Stimulated activated CD8-positive, alpha-beta memory T cell treated with anti-CD3 and anti-CD28 coated beads, Interleukin-4, amount 100 ng/mL, for 48 hours (primary cell): ENCODE data around the gene KNDC1.
"Not testable (repeated sequence)": the region's sequence is repeated elsewhere in the genome, so short reads cannot be mapped to it uniquely, and the experiment has no call there.

Source experiments
- DNase-seq: peaks from one replicate; pipeline ENCODE4 v3.0.0-alpha.2; 2020

Gene KNDC1

GRCh38 chr10:133126431-133127290 is 33.4 kb upstream of the KNDC1 start:
- no peak for DNase-seq

GRCh38 chr10:133127291-133128125 is 32.5 kb upstream of the KNDC1 start:
- peak; percentile 74 for DNase-seq

GRCh38 chr10:133128126-133129070 is 31.6 kb upstream of the KNDC1 start:
- DNase-seq, result no peak

GRCh38 chr10:133129071-133129858 is 30.8 kb upstream of the KNDC1 start:
- DNase-seq, result no peak

GRCh38 chr10:133129859-133130495 is 30.0 kb upstream of the KNDC1 start:
- no peak for DNase-seq

GRCh38 chr10:133130602-133131001 is 29.4 kb upstream of the KNDC1 start:
- DNase-seq, result no peak

- no peak for DNase-seq
These were observed 29.0 kb upstream of the KNDC1 start for GRCh38 chr10:133131053-133131452.

- no peak for DNase-seq
These were observed 28.1 kb upstream of the KNDC1 start for GRCh38 chr10:133131734-133132472.

- no peak for DNase-seq
These were observed 27.3 kb upstream of the KNDC1 start for GRCh38 chr10:133132473-133133291.

- no peak for DNase-seq
These were observed 26.4 kb upstream of the KNDC1 start for GRCh38 chr10:133133471-133134231.

GRCh38 chr10:133134411-133135115 is 25.5 kb upstream of the KNDC1 start:
- no peak for DNase-seq

- DNase-seq, result no peak
These were observed 24.9 kb upstream of the KNDC1 start for GRCh38 chr10:133135116-133135465.

- not testable (repeated sequence) for DNase-seq
These were observed 22.4 kb upstream of the KNDC1 start for GRCh38 chr10:133137486-133138145.

- DNase-seq, result no peak
These were observed 20.4 kb upstream of the KNDC1 start for GRCh38 chr10:133139551-133140065.

GRCh38 chr10:133140417-133141143 is 19.4 kb upstream of the KNDC1 start:
- DNase-seq, result no peak

GRCh38 chr10:133141144-133141957 is 18.7 kb upstream of the KNDC1 start:
- no peak for DNase-seq
